ENCODE results near the gene VSIG8.

The VSIG8 gene

GRCh38 chr1:159828581-159829272, 33.7 kb downstream of the VSIG8 start:
- no peak for DNase-seq (ENCODE audit: low read depth)

GRCh38 chr1:159828176-159828575, 34.3 kb downstream of the VSIG8 start:
- DNase-seq (ENCODE audit: low read depth): no peak

DNA sequence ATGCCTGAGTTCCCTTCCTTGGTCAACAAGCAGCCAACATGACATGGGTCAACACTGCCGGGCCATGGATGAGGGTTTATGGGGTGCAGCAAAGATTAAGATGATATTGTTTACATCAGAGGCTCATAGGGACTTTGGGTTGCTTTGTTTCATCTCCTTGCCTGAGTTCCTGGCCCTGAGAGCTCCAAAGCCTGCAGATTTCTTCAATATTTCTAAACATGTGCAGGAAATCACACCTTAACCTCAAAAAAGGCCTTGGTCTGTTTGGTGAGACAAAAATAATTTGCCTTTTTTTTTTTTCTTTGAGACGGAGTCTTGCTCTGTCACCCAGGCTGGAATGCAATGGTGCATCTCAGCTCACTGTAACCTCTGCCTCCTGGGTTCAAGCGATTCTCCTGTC, 34.9 kb downstream of the VSIG8 start:
- no peak for DNase-seq (ENCODE audit: low read depth)

DNA sequence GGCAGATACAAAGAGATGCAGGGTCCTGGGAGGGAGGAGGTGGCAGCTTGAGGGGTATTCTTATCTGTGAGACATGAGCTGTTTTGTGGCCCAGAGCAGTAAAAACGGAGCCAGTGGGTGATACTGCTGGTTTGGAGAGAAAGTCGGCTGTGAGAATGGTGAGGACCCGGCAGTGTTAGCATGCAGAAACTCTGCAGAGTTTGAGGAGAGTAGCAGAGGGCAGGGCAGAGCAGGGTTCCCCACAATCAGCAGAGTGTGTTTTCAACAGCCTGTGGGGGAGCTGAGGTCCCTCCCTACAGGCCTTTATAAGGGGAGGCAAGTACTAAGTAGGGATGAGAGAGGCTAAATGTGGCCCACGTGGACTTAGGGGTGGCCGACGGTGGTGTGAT, 35.4 kb downstream of the VSIG8 start:
- DNase-seq (ENCODE audit: low read depth): no peak

DNA sequence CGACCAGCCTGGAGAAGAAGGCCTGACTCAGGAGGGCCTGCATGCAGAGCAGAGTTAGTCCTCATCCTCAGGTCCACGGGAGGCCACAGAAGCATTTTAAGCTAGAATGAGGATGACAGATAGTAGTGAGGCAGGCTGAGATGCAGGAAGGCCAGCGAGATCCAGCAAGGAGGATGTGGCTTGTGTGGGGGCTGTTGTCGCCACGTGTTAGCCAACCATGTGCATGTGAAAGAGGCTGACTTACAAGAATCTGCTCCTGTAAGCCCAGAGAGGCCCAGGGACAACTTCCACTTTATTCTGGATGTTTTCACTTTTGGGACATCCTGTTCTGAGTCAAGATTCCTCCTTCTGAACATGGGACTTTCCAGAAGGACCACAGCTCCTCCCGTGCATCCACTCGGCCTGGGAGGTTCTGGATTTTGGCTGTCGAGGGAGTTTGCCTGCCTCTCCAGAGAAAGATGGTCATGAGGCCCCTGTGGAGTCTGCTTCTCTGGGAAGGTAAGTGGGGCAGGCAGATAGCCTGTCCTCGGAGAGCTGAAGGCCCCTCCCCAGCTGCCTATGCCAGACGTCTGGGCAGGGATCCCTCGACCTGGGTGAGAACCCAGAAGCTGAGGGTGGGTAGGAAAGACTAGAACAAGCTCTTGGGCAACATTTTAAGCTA, 35.9 kb downstream of the VSIG8 start, which contains the start of gene SLAMF8:
TSS of gene SLAMF8 (plus strand) at position 433 of the 661 bp plus-strand sequence. CDS start at position 459, 26 bp downstream.
- DNase-seq (ENCODE audit: low read depth): no peak

DNA sequence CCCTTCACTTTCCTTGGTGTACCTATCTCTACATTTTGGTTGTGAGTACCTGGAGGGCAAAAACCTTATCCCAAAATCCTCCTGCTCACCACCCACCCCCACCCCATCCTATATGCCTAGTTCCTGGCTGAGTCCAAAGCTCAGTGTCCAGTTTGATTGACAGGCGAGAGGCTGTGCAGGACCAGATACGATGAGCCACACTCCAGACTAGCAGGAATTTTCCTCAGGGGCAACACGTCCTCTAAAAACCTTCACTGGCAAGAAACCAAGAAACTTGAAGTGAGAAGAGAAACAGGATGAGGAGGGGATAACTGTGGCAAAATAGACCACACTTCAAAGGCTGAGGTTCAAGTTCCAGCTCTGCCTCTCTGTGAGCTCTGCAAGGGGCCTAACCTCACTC, 36.9 kb downstream of the VSIG8 start:
- no peak for DNase-seq (ENCODE audit: low read depth)

DNA sequence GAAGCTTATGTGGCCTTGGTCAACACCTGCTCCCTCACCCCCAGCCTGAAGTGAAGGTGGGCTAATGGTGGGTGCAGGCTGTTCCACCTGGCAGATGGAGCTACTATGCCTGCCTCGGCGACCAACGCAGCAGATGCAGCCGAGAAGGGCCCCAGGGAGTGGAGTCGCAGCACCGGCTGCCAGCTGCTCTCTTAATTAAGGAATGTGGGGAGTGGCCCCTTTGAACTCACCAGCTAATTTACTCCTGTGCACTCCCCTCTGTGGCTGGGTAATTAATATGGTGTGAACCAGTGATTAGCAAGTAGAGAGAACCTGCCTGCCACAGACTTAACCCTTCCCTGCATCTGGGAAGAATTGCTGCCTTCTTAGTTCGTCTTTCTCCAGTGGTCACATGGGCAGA, 39.1 kb downstream of the VSIG8 start:
- no peak for DNase-seq (ENCODE audit: low read depth)

DNA sequence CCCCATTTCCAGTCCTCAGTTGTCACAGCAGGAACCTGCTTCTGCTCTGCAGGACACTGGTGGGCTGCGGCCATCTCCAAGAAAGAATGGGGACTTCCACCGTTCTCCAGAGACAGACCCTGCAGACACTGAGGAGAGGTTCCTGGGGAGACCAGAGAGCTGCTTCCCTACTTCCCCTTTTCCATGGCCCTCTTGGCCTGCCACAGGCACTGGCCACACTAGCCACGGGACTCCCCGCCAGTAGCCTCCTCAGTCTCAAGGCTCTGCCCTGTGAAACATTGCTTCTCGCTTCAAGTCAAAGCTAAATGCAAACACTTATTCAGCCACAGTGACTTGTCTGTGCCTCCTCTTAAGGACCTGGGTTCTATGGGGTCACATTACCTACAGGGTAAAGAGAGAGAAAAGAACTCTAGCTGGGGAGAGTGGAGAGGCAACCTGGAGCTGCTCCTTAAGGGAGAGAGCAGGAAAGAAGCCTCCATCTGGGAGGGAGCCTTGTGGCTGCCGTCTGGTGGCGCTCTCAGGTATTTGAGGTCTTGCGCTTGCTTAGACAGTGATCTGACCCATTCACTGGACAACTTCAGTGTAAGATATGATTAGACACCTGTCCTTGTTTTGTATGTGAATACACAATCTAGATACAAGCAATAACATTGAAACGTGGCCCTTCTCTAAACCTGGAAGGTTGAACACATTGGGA, 41.1 kb downstream of the VSIG8 start:
- DNase-seq (ENCODE audit: low read depth): no peak

DNA sequence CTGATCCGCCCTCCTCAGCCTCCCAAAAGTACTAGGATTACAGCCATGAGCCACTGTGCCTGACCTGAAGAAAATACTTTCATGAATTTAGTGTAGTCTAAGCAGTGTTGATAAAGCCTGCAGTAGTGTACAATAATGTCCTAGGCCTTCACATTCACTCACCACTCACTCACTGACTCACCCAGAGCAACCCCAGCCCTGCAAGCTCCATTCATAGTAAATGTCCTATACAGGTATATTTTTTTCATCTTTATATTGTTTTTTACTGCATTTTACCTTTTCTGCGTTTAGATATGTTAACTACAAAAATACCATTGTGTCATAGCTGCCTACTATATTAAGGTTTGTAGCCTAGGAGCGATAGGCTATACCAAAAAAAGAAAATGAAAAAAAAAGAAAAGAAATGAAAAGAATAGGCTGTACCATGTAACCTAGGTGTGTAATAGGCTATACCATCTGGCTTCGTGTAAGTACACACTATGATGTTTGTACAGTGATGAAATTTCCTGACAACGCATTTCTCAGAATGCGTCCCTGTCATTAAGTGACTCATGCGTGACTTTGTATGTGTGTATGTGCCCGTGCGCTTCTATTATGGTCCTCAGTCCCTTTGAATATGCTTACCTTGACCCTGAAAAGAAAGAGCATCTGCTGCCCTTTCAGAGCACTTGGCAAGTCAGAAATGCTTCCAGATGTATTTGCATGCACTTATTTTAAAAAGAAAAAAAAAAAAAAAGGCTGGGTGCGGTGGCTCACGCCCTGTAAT, 45.0 kb downstream of the VSIG8 start:
- DNase-seq (ENCODE audit: low read depth): peak; percentile 14

DNA sequence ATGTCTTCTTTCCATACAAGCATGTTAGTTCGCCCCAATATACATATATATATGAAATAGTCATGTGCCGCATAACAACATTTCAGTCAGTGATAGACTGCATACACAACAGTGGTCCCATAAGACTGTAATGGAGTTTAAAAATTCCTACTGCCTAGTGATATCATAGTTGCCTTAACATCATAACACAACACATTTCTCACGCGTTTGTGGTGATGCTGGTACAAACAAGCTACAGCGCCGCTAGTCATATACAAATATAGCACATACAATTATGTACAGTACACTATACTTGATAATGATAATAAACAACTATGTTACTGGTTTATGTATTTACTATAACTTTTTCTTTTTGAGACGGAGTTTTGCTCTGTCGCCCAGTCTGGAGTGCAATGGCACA, 46.5 kb downstream of the VSIG8 start:
- DNase-seq (ENCODE audit: low read depth): no peak

GRCh38 chr1:159804924-159805323, 57.5 kb downstream of the VSIG8 start:
- no peak for DNase-seq (ENCODE audit: low read depth)

Measured in fibroblast of gingiva (primary cell).